Glutamatergic neuron (in vitro differentiated cells): ENCODE data around the gene PTPRM. TPM values are rescaled to one million over a fixed set of nuclear protein-coding genes. Genes with fewer than 3 reads are reported as not detected.

Experiments
- DNase-seq: peaks from one replicate; pipeline ENCODE4 v3.0.0; 2022
- H3K27ac Mint-ChIP-seq: one replicate; pipeline ENCODE4 v1.8.0; 2020; ENCODE audit warnings: mild to moderate bottlenecking, mixed read lengths, inconsistent platforms; ENCODE audit not compliant: unreplicated experiment
- H3K27me3 Mint-ChIP-seq: one replicate; pipeline ENCODE4 v1.8.0; 2020; ENCODE audit warnings: mild to moderate bottlenecking, moderate library complexity, mixed read lengths, inconsistent platforms; ENCODE audit not compliant: unreplicated experiment
- H3K36me3 Mint-ChIP-seq: one replicate; pipeline ENCODE4 v1.8.0; 2020; ENCODE audit warnings: mild to moderate bottlenecking, mixed read lengths, inconsistent platforms; ENCODE audit not compliant: unreplicated experiment
- H3K4me1 Mint-ChIP-seq: one replicate; pipeline ENCODE4 v1.8.0; 2020; ENCODE audit warnings: mild to moderate bottlenecking, low read depth, mixed read lengths, inconsistent platforms; ENCODE audit not compliant: unreplicated experiment
- H3K4me3 Mint-ChIP-seq: one replicate; pipeline ENCODE4 v1.8.0; 2020; ENCODE audit warnings: mild to moderate bottlenecking, mixed read lengths, inconsistent platforms; ENCODE audit not compliant: unreplicated experiment
- H3K9me3 Mint-ChIP-seq: one replicate; pipeline ENCODE4 v1.8.0; 2020; ENCODE audit warnings: mild to moderate bottlenecking, moderate library complexity, mixed read lengths, inconsistent platforms; ENCODE audit not compliant: unreplicated experiment
- CTCF ChIP-seq: fragments of 200-600 bp; sonication (generic); IDR thresholded peaks from one replicate; pipeline ENCODE4 v1.5.0; 2021; ENCODE audit not compliant: partially characterized antibody, unreplicated experiment
- total RNA-seq: library from RNA; stranded (reverse); fragmentation: NEBNext Ultra II Directional; extraction: Animal tissue kit (Norgen Biotek cat#: 25700); gene quantifications from one replicate; pipeline ENCODE4 v1.2.1, GENCODE V29; 2021; ENCODE audit not compliant: unreplicated experiment

Gene PTPRM
- total RNA-seq, 1 donor from 2014 or later, result 23.9 TPM

GRCh38 chr18:7647500-7647899 lies 80.4 kb downstream of the PTPRM start:
- H3K27me3 Mint-ChIP-seq, result no peaks in the 10 kb centered on the region
- H3K36me3 Mint-ChIP-seq, result peaks cover 15% of the 10 kb centered on the region
- H3K4me3 Mint-ChIP-seq, result no peak overlapping the region
- H3K27ac Mint-ChIP-seq, result no peak overlapping the region
- no peak for TF ChIP-seq CTCF
- no peaks in the 10 kb centered on the region for H3K4me1 Mint-ChIP-seq
- H3K9me3 Mint-ChIP-seq, result no peaks in the 10 kb centered on the region
- DNase-seq, result no peak

- Mint-ChIP-seq H3K27ac (no peak overlapping the region), H3K4me3 (no peak overlapping the region), H3K36me3 (no peaks in the 10 kb centered on the region), H3K9me3 (peaks cover 6% of the 10 kb centered on the region), H3K4me1 (no peaks in the 10 kb centered on the region), H3K27me3 (no peaks in the 10 kb centered on the region)
- no peak for TF ChIP-seq CTCF
- no peak for DNase-seq
Measured at GRCh38 chr18:7657050-7657449, 89.9 kb downstream of the PTPRM start.

- Mint-ChIP-seq H3K27me3 (no peaks in the 10 kb centered on the region), H3K9me3 (peaks cover 6% of the 10 kb centered on the region), H3K27ac (no peak overlapping the region), H3K36me3 (no peaks in the 10 kb centered on the region), H3K4me3 (no peak overlapping the region), H3K4me1 (no peaks in the 10 kb centered on the region)
- TF ChIP-seq CTCF, result no peak
- no peak for DNase-seq
Measured at GRCh38 chr18:7657937-7658336, 90.8 kb downstream of the PTPRM start.

- DNase-seq, result no peak
- no peaks in the 10 kb centered on the region for H3K27me3 Mint-ChIP-seq
- H3K4me1 Mint-ChIP-seq, result no peaks in the 10 kb centered on the region
- no peak overlapping the region for H3K4me3 Mint-ChIP-seq
- no peak for TF ChIP-seq CTCF
- no peaks in the 10 kb centered on the region for H3K36me3 Mint-ChIP-seq
- no peak overlapping the region for H3K27ac Mint-ChIP-seq
- peaks cover 6% of the 10 kb centered on the region for H3K9me3 Mint-ChIP-seq
Measured at GRCh38 chr18:7658701-7659100, 91.6 kb downstream of the PTPRM start.

- H3K36me3 Mint-ChIP-seq, result no peaks in the 10 kb centered on the region
- no peak overlapping the region for H3K4me3 Mint-ChIP-seq
- DNase-seq, result no peak
- peaks cover 2% of the 10 kb centered on the region for H3K4me1 Mint-ChIP-seq
- peaks cover 1% of the 10 kb centered on the region for H3K27me3 Mint-ChIP-seq
- peaks cover 4% of the 10 kb centered on the region for H3K9me3 Mint-ChIP-seq
- no peak overlapping the region for H3K27ac Mint-ChIP-seq
- no peak for TF ChIP-seq CTCF
Measured at GRCh38 chr18:7661207-7661606, 94.1 kb downstream of the PTPRM start.
